DOHH2 (cell line): ENCODE results near the gene PCDHB6.
"Not testable (repeated sequence)": the region's sequence is repeated elsewhere in the genome, so short reads cannot be mapped to it uniquely, and the experiment has no call there.

Experiments used
- H3F3A ChIP-seq: fragments of 200-600 bp; sonication (generic), shearing (Covaris generic); 2 replicates; pipeline ENCODE4 v1.6.0; 2016; ENCODE audit warnings: antibody characterized with exemption, mild to moderate bottlenecking; ENCODE audit not compliant: control insufficient read depth, insufficient read depth
- H3K27ac ChIP-seq: fragments of 200-600 bp; sonication (generic); 2 replicates; pipeline ENCODE4 v1.5.1; 2014; ENCODE audit warnings: low read depth, mild to moderate bottlenecking, low read length, moderate library complexity
- H3K27me3 ChIP-seq: fragments of 200-600 bp; sonication (generic); 2 replicates; pipeline ENCODE4 v1.6.1; 2014; ENCODE audit warnings: mild to moderate bottlenecking, low read length, mixed read lengths; ENCODE audit not compliant: control insufficient read depth
- H3K36me3 ChIP-seq: fragments of 200-600 bp; sonication (generic); 2 replicates; pipeline ENCODE4 v1.6.1; 2014; ENCODE audit warnings: mild to moderate bottlenecking, low read length, moderate library complexity, mixed read lengths; ENCODE audit not compliant: control insufficient read depth
- H3K4me1 ChIP-seq: fragments of 200-600 bp; sonication (generic); 2 replicates; pipeline ENCODE4 v1.6.1; 2014; ENCODE audit warnings: mild to moderate bottlenecking, low read length, mixed read lengths; ENCODE audit not compliant: control insufficient read depth
- H3K4me2 ChIP-seq: fragments of 200-600 bp; sonication (generic); 2 replicates; pipeline ENCODE4 v1.6.0; 2014; ENCODE audit warnings: mild to moderate bottlenecking, low read length, moderate library complexity
- H3K4me3 ChIP-seq: fragments of 200-600 bp; sonication (generic); 2 replicates; pipeline ENCODE4 v1.5.1; 2014; ENCODE audit warnings: mild to moderate bottlenecking, low read length, mixed read lengths
- H3K79me2 ChIP-seq: fragments of 200-600 bp; sonication (generic); 2 replicates; pipeline ENCODE4 v1.6.1; 2014; ENCODE audit warnings: mild to moderate bottlenecking, low read length, mixed read lengths; ENCODE audit not compliant: control insufficient read depth
- H3K9me2 ChIP-seq: fragments of 200-600 bp; sonication (generic); replicated peaks from 2 replicates; pipeline ENCODE4 v1.6.1; 2014; ENCODE audit warnings: mild to moderate bottlenecking, low read length, mixed read lengths; ENCODE audit not compliant: control insufficient read depth
- H3K9me3 ChIP-seq: fragments of 200-600 bp; sonication (generic); 2 replicates; pipeline ENCODE4 v1.6.1; 2014; ENCODE audit warnings: antibody characterized with exemption, low read length, mixed read lengths; ENCODE audit not compliant: control insufficient read depth, insufficient read depth
- H4K20me1 ChIP-seq: fragments of 200-600 bp; sonication (generic); 2 replicates; pipeline ENCODE4 v1.6.0; 2014; ENCODE audit warnings: low read depth, mild to moderate bottlenecking, antibody characterized with exemption, low read length, moderate library complexity; ENCODE audit not compliant: control insufficient read depth, insufficient read depth
- CTCF ChIP-seq: fragments of 200-600 bp; sonication (generic); IDR thresholded peaks from one replicate; pipeline ENCODE4 v1.5.1; 2014; ENCODE audit warnings: antibody characterized with exemption, mild to moderate bottlenecking, low read depth, low read length; ENCODE audit not compliant: poor library complexity, severe bottlenecking
- EZH2phosphoT487 ChIP-seq: fragments of 200-600 bp; sonication (generic); IDR thresholded peaks from 2 replicates; pipeline ENCODE4 v1.6.1; 2017; ENCODE audit warnings: borderline replicate concordance, mild to moderate bottlenecking, antibody characterized with exemption, low read length, moderate library complexity, mixed read lengths

PCDHB6 gene

DNA sequence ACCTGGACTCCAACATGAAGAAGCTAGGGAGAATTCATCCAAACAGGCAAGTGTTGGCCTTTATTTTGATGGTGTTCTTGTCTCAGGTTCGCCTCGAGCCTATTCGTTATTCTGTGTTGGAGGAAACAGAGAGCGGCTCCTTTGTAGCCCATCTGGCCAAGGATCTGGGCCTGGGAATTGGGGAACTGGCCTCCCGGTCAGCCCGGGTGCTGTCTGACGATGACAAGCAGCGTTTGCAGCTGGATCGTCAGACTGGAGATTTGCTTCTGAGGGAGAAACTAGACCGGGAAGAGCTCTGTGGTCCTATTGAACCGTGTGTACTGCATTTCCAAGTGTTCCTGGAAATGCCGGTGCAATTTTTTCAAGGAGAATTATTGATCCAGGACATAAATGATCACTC lies 27.9 kb upstream of the PCDHB6 start:
- H3K79me2 ChIP-seq, result no peaks in the 10 kb centered on the region
- no peak overlapping the region for H3K4me2 ChIP-seq
- H4K20me1 ChIP-seq, result no peaks in the 10 kb centered on the region
- no peak overlapping the region for H3K4me3 ChIP-seq
- no peak overlapping the region for H3K27ac ChIP-seq
- no peaks in the 10 kb centered on the region for H3K9me2 ChIP-seq
- no peaks in the 10 kb centered on the region for H3K27me3 ChIP-seq
- H3K9me3 ChIP-seq, result no peaks in the 10 kb centered on the region
- TF ChIP-seq CTCF (no peak), EZH2phosphoT487 (no peak)
- no peaks in the 10 kb centered on the region for H3K4me1 ChIP-seq
- H3K36me3 ChIP-seq, result no peaks in the 10 kb centered on the region
- no peaks in the 10 kb centered on the region for H3F3A ChIP-seq

- not testable (repeated sequence) for H3K27me3 ChIP-seq, H3K4me2 ChIP-seq
These were observed 26.3 kb upstream of the PCDHB6 start for GRCh38 chr5:141123396-141124135.

DNA sequence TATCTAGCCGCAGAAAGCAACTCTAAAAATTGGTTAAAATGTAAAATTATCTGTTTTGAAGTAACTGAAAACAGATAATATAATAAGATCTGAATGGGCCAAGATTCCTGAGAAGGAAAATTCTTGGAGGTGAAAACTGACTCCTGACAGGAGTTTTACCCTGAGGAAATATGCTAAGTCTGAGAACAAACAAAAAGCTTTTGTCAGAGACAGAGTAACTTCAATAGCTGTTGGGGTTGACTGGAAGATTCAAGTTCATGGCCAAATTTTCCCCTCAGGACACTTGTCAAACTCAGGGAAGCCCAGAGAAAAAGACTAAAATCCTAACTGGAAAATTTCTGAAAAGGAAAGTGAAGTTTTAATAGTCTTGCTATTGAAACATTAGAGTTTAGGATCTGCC lies 22.6 kb upstream of the PCDHB6 start:
- H3K4me3 ChIP-seq, result no peak overlapping the region
- H4K20me1 ChIP-seq, result no peaks in the 10 kb centered on the region
- H3K4me2 ChIP-seq, result no peak overlapping the region
- H3F3A ChIP-seq, result no peaks in the 10 kb centered on the region
- H3K4me1 ChIP-seq, result no peaks in the 10 kb centered on the region
- no peaks in the 10 kb centered on the region for H3K9me3 ChIP-seq
- H3K36me3 ChIP-seq, result no peaks in the 10 kb centered on the region
- H3K79me2 ChIP-seq, result no peaks in the 10 kb centered on the region
- TF ChIP-seq EZH2phosphoT487 (no peak), CTCF (no peak)
- no peak overlapping the region for H3K27ac ChIP-seq
- no peaks in the 10 kb centered on the region for H3K27me3 ChIP-seq
- H3K9me2 ChIP-seq, result no peaks in the 10 kb centered on the region

More at GRCh38 chr5:141123396-141124135, 26.3 kb upstream of the PCDHB6 start:
- not testable (repeated sequence) for H3K9me2 ChIP-seq, H3K4me1 ChIP-seq, H3K36me3 ChIP-seq, H3K79me2 ChIP-seq, H4K20me1 ChIP-seq, H3K27ac ChIP-seq, H3K4me3 ChIP-seq, H3K9me3 ChIP-seq, H3F3A ChIP-seq

DNA sequence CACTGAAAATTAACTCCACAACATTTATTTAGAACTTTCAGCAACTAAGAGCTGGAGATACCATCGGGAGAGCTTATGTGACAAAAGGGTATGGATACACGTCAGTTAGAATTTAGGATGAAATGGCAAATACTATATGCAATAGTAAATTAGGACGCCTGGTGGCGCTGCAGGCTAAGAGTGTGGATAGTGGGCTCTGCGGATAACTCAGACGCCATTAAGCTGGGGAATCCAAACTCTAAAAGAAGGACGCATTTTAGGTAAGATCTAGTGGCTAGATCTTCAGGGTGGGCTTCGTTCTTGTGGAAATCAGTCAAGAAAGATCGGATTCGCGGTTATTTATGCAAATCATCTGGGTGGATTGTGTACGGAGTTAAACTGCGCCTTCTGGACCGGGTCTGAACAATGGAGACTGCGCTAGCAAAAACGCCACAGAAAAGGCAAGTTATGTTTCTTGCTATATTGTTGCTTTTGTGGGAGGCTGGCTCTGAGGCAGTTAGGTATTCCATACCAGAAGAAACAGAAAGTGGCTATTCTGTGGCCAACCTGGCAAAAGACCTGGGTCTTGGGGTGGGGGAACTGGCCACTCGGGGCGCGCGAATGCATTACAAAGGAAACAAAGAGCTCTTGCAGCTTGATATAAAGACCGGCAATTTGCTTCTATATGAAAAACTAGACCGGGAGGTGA lies 14.7 kb upstream of the PCDHB6 start, which contains the start of gene PCDHB5:
Gene PCDHB5 (plus strand): TSS at position 177 of the 688 bp plus-strand sequence. CDS start 229 bp downstream, at position 406.
- TF ChIP-seq EZH2phosphoT487 (no peak), CTCF (peak; percentile 26)
- Histone ChIP-seq H3K79me2 (no peaks in the 10 kb centered on the region), H3F3A (no peaks in the 10 kb centered on the region), H3K9me3 (no peaks in the 10 kb centered on the region; the same call in 1 of the 2 replicates), H3K4me3 (no peak within 1 kb of the TSS), H3K4me1 (no peaks in the 10 kb centered on the region), H3K27me3 (no peaks in the 10 kb centered on the region), H3K27ac (no peak within 1 kb of the TSS), H3K4me2 (no peak within 1 kb of the TSS), H4K20me1 (no peaks in the 10 kb centered on the region), H3K36me3 (no peaks in the 10 kb centered on the region), H3K9me2 (no peaks in the 10 kb centered on the region)
